WTC11 (cell line): ENCODE measurements around the gene TBX20. TPM values are rescaled to one million over a fixed set of nuclear protein-coding genes. Genes with fewer than 3 reads are reported as not detected.

ENCODE experiments used
- ATAC-seq: fragments of 200-7000 bp; cut with Tn5 transposase; 2 replicates; pipeline ENCODE4 v1.10.0; 2021; ENCODE audit warnings: mild to moderate bottlenecking, moderate library complexity
- CTCF ChIA-PET: fragments of 300-600 bp; sonication (Branson Sonifier 250); formaldehyde crosslinking; loops from one replicate; lab custom pipeline; 2021; ENCODE audit warnings: antibody characterized with exemption; lab: Charles Lee
- POLR2A ChIA-PET: fragments of 350-600 bp; sonication (Branson Sonifier 250); formaldehyde crosslinking; loops from one replicate; lab custom pipeline; 2021; ENCODE audit warnings: antibody characterized with exemption; lab: Charles Lee
- DNase-seq: peaks from one replicate; pipeline ENCODE4 v3.0.0; 2021; ENCODE audit warnings: low spot score
- H3K27ac Mint-ChIP-seq: 2 replicates; pipeline ENCODE4 v1.8.0; 2021; ENCODE audit warnings: mixed read lengths
- H3K27me3 Mint-ChIP-seq: 2 replicates; pipeline ENCODE4 v1.8.0; 2021; ENCODE audit warnings: low read depth, mild to moderate bottlenecking, moderate library complexity, mixed read lengths
- H3K36me3 Mint-ChIP-seq: 2 replicates; pipeline ENCODE4 v1.8.0; 2021; ENCODE audit warnings: mixed read lengths
- H3K4me1 Mint-ChIP-seq: 2 replicates; pipeline ENCODE4 v1.8.0; 2022; ENCODE audit warnings: mixed read lengths
- H3K4me3 Mint-ChIP-seq: 2 replicates; pipeline ENCODE4 v1.8.0; 2021; ENCODE audit warnings: mild to moderate bottlenecking, moderate library complexity, mixed read lengths
- H3K9me3 Mint-ChIP-seq: 2 replicates; pipeline ENCODE4 v1.8.0; 2021; ENCODE audit warnings: mixed read lengths
- FOXK1 ChIP-seq: sonication (generic); formaldehyde crosslinking; IDR thresholded peaks from 2 replicates; pipeline ENCODE4 v1.8.0; 2022; ENCODE audit warnings: mild to moderate bottlenecking, moderate library complexity, missing genetic modification reagents
- GRHL2 ChIP-seq: fragments of 250-450 bp; sonication (Bioruptor Pico); IDR thresholded peaks from 2 replicates; pipeline ENCODE4 v1.8.0; 2022; ENCODE audit warnings: mild to moderate bottlenecking, moderate library complexity; ENCODE audit not compliant: insufficient replicate concordance, severe bottlenecking
- IRF1 ChIP-seq: sonication (generic); formaldehyde crosslinking; IDR thresholded peaks from 2 replicates; pipeline ENCODE4 v1.8.0; 2023; ENCODE audit warnings: missing genetic modification reagents
- IRF2 ChIP-seq: sonication (generic); formaldehyde crosslinking; IDR thresholded peaks from 2 replicates; pipeline ENCODE4 v1.8.0; 2022; ENCODE audit warnings: low read depth, missing genetic modification reagents, borderline replicate concordance
- SOX15 ChIP-seq: fragments of 250-450 bp; sonication (Bioruptor Pico); IDR thresholded peaks from 2 replicates; pipeline ENCODE4 v1.9.0; 2021; ENCODE audit warnings: mild to moderate bottlenecking
- STAT6 ChIP-seq: sonication (generic); formaldehyde crosslinking; conservative IDR thresholded peaks from 2 replicates; pipeline ENCODE4 v1.8.1; 2023; ENCODE audit warnings: mild to moderate bottlenecking, low read depth, missing genetic modification reagents, moderate library complexity
- USF2 ChIP-seq: sonication (generic); formaldehyde crosslinking; IDR thresholded peaks from 2 replicates; pipeline ENCODE4 v1.8.1; 2023; ENCODE audit warnings: mild to moderate bottlenecking, missing genetic modification reagents, moderate library complexity
- ZNF121 ChIP-seq: sonication (generic); formaldehyde crosslinking; IDR thresholded peaks from 2 replicates; pipeline ENCODE4 v1.8.0; 2023; ENCODE audit warnings: missing genetic modification reagents
- ZNF232 ChIP-seq: sonication (generic); formaldehyde crosslinking; IDR thresholded peaks from 2 replicates; pipeline ENCODE4 v1.8.0; 2022; ENCODE audit warnings: mild to moderate bottlenecking, missing genetic modification reagents
- ZNF671 ChIP-seq: fragments of 250-450 bp; sonication (Bioruptor Pico); IDR thresholded peaks from 2 replicates; pipeline ENCODE4 v1.8.0; 2021; ENCODE audit warnings: mild to moderate bottlenecking
- total RNA-seq: library from RNA; stranded (reverse); gene quantifications from 3 replicates; pipeline ENCODE4 v1.2.3, GENCODE V29; 2021
- TF ChIP-seq, protein P1 (sequence below): sonication (generic); formaldehyde crosslinking; IDR thresholded peaks from 2 replicates; pipeline ENCODE4 v1.8.0; 2022; ENCODE audit warnings: mild to moderate bottlenecking, missing genetic modification reagents
- TF ChIP-seq, protein P2 (sequence below): sonication (generic); formaldehyde crosslinking; IDR thresholded peaks from 2 replicates; pipeline ENCODE4 v1.8.1; 2022; ENCODE audit warnings: low read depth, missing genetic modification reagents, borderline replicate concordance
- TF ChIP-seq, protein P3 (sequence below): fragments of 250-450 bp; sonication (Bioruptor Pico); IDR thresholded peaks from 2 replicates; pipeline ENCODE4 v1.8.0; 2021; ENCODE audit warnings: mild to moderate bottlenecking

The TBX20 gene
- total RNA-seq, 1 experiment from 2014 or later = 0.24 TPM

GRCh38 chr7:35261476-35262285 lies 7.8 kb upstream of the TBX20 start (continued):
- TF ChIP-seq, protein P1, sequence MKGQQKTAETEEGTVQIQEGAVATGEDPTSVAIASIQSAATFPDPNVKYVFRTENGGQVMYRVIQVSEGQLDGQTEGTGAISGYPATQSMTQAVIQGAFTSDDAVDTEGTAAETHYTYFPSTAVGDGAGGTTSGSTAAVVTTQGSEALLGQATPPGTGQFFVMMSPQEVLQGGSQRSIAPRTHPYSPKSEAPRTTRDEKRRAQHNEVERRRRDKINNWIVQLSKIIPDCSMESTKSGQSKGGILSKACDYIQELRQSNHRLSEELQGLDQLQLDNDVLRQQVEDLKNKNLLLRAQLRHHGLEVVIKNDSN (CRISPR knock-in tag) = no peak
- TF ChIP-seq ZNF121 (CRISPR knock-in tag) = 0 out of 2 replicates have a peak, but pooled peaks have one; percentile 23
- TF ChIP-seq, protein P2, sequence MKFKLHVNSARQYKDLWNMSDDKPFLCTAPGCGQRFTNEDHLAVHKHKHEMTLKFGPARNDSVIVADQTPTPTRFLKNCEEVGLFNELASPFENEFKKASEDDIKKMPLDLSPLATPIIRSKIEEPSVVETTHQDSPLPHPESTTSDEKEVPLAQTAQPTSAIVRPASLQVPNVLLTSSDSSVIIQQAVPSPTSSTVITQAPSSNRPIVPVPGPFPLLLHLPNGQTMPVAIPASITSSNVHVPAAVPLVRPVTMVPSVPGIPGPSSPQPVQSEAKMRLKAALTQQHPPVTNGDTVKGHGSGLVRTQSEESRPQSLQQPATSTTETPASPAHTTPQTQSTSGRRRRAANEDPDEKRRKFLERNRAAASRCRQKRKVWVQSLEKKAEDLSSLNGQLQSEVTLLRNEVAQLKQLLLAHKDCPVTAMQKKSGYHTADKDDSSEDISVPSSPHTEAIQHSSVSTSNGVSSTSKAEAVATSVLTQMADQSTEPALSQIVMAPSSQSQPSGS (CRISPR knock-in tag) = no peak

DNA sequence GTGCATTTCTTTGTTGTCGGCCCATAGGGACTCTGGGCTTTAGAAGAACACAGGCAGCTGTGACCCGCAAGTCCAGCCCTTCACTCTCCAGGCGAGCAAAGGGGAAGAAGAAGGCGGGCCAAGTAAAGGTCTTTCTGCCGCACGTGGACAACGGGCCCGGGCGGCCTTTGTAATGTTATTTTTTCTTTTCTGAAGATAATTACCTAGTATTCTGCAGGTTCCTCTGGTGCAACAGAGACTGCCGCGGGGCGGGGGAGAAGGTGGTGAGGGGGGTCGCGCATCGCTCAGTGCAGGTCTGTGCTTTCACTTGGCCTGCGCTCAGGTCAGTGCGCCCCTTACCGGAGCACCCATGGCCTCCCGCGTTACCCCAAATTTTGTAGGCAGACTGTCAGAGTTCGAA lies 7.1 kb upstream of the TBX20 start:
- Mint-ChIP-seq H3K27ac (no peak overlapping the region), H3K4me1 (peaks cover 45% of the 10 kb centered on the region), H3K4me3 (peak overlapping the region; percentile 71), H3K27me3 (peaks cover 98% of the 10 kb centered on the region), H3K9me3 (no peaks in the 10 kb centered on the region), H3K36me3 (no peaks in the 10 kb centered on the region)
- TF ChIP-seq STAT6 (CRISPR knock-in tag) (no peak), USF2 (0 out of 2 replicates have a peak, but pooled peaks have one; percentile 37)
- CTCF ChIA-PET = interaction anchor here (1.0 to 1.9 kb wide), 4 partner anchors 12 to 259 kb away, joined by 3 to 11 read pairs (median 4); no protein-coding TSS in a partner anchor
- peak; percentile 22 for ATAC-seq
- POLR2A ChIA-PET = interaction anchor here (1.7 kb wide), 1 partner anchor 12 kb away, joined by 5 read pairs; no protein-coding TSS in a partner anchor
- peak; percentile 54 for DNase-seq

- Mint-ChIP-seq H3K27me3 (peaks cover 98% of the 10 kb centered on the region), H3K4me3 (peak overlapping the region; percentile 71), H3K9me3 (no peaks in the 10 kb centered on the region), H3K36me3 (no peaks in the 10 kb centered on the region), H3K4me1 (peaks cover 53% of the 10 kb centered on the region), H3K27ac (no peak overlapping the region)
- ChIA-PET CTCF (interaction anchor here (1.0 to 1.9 kb wide), 3 partner anchors 11 to 260 kb away, joined by 3 to 11 read pairs (median 4); no protein-coding TSS in a partner anchor), POLR2A (interaction anchor here (1.7 kb wide), 1 partner anchor 11 kb away, joined by 5 read pairs; no protein-coding TSS in a partner anchor)
- no peak for ATAC-seq
- DNase-seq = no peak
- TF ChIP-seq, protein P1 (CRISPR knock-in tag) = no peak
- TF ChIP-seq ZNF671 (CRISPR knock-in tag) (no peak), SOX15 (CRISPR knock-in tag) (no peak), IRF1 (CRISPR knock-in tag) (no peak), FOXK1 (CRISPR knock-in tag) (no peak), IRF2 (CRISPR knock-in tag) (no peak), GRHL2 (CRISPR knock-in tag) (no peak), ZNF232 (CRISPR knock-in tag) (no peak)
- TF ChIP-seq, protein P3, sequence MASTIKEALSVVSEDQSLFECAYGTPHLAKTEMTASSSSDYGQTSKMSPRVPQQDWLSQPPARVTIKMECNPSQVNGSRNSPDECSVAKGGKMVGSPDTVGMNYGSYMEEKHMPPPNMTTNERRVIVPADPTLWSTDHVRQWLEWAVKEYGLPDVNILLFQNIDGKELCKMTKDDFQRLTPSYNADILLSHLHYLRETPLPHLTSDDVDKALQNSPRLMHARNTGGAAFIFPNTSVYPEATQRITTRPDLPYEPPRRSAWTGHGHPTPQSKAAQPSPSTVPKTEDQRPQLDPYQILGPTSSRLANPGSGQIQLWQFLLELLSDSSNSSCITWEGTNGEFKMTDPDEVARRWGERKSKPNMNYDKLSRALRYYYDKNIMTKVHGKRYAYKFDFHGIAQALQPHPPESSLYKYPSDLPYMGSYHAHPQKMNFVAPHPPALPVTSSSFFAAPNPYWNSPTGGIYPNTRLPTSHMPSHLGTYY (CRISPR knock-in tag) = no peak
Measured at GRCh38 chr7:35260246-35260645, 6.3 kb upstream of the TBX20 start.
